Measurements from ENCODE around the gene ACTG1.

Gene ACTG1

DNA sequence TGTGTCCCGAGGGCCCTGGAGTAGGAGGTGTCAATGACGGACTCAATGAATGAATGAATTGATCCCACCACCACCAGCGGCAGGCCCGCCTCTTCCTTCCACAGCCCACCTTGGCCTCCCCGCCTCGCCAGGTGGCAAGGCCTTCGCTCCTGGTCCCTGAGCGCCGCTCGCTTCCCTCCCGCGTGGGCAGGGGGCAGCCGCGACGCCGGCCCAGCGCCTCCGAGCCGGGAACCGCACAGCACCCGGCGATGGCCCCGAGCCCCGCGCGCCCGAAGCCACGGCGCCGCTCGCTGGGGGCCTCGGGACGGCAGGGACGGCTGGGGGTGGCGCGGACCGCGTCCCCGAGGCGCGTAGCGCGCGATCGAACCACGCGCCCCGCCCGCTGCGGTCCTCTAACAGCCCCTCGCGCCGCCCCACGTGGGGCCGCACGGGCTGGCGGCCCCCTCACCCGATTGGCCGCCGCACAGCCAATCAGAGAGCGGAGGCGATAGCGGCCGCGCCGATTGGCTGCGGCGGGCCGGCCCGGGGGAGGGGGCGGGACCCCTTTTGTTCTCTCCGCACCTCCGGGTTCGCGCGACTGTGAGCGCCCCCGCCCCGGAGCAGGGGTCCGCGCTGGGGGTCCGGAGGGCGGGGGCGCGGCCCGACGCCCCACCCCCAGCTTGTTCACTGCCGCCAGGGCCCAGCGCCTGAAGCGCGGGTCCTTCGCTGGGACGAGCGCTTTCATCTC lies 31.4 kb downstream of the ACTG1 start:
- no peak for DNase-seq (ENCODE audit: low spot score)

DNA sequence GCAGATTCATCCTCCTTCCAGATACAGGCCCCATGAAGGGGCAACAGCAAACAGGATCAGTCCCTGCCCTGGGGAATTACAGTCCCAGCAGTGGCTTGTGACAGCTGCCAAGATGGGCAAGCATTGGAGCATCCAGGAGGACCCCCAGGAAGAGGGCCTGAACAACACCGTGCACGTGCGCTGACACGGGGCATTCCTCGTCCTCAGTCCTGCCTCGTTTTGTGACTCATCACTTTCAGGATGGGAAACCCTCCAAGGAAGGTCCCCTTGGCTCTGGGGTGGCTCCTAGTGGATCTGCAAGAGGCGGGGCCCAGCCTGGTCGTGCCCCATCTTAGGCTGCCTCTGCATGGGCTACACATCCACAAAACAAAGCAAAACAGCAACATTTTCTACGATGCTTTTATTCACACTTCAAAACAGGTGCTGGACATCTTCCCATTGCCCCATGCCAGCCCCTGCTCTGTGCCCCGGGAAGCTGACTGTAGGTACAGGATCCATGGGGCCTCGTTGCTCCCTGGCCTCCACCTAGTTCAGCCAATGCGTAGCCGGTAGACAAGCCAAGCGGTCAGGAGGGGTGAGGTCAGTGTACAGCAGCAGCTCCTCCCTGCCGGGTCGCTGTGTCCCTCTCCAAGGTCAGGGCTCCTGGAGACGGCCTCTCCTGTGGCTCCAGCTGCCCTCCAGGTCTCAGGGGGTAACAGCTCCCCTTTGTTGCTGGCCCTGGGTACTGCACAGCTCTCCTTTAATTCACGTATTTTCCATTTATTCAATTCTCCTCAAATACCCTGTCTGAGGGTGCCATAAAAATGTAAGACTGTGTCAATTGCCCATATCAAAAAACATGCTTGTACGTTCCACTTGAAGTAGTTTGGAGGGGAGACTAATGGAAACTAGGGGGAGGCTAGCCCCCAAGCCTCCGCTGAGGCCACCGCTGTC lies 32.2 kb downstream of the ACTG1 start:
- DNase-seq (ENCODE audit: low spot score), result no peak

DNA sequence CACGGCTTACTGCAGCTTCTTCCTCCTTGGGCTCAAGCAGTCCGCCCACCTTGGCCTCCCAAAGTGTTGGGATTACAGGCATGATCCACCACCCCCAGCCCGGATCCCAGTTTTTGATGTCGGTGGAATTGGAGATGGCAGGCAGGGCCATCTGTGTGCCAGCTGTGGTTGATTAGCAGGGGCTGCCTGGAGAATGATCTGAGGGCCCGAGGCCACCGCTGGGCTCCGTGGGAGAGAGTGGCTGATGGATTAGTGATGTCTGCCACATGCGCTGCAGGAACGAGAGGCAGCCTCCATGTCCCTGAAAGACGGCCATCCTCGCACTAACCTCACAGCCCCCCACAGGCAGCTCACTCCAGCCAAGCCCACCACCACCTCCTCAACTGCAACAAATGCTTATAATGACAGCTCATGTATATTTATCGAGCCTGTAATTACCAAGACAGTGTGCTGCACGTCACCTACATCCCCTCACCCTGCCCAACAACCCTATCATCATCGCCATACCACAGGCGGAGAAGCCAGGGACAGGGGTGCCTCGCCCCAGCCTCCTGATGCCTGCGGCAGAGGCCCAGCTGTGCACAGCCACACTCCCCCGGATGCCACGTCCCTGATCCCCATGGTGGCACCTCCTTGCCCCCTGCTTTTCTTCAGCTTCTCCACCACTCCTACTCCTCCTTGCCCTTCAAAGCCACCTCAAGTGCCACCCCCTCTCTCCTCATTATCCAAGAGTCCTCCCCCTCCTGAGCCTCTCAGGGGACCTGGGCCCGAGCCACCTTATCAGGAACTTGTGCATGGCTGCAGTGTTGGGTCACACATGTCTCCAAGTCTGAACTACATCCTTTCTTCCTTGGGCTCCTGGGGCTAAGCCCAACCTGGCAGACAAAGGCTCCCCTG lies 33.2 kb downstream of the ACTG1 start:
- DNase-seq (ENCODE audit: low spot score), result no peak

- DNase-seq (ENCODE audit: low spot score), result no peak
Observed at GRCh38 chr17:81478119-81478518, 34.5 kb downstream of the ACTG1 start.

GRCh38 chr17:81477173-81477572 lies 35.4 kb downstream of the ACTG1 start:
- no peak for DNase-seq (ENCODE audit: low spot score)

DNA sequence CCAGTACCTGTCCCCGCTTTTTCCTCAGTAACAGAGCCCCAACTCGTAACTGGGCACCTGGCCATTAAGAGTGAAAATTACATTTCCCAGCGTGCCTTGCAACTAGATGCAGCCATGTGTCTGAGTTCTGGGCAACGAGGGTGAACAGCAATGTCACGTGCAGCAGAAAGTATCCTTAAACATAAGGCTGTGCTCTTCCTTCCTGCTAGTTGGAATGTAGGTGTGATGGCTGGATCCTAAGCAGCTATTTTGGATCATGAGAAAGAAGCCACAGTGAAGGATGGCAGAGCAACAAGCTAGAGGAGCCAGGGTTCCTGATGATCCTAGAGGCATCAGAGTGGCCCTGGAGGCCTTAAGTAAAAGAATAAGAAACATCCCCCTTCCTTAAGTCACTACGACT lies 36.0 kb downstream of the ACTG1 start:
- DNase-seq (ENCODE audit: low spot score), result no peak

GRCh38 chr17:81476097-81476496 lies 36.5 kb downstream of the ACTG1 start:
- no peak for DNase-seq (ENCODE audit: low spot score)

DNA sequence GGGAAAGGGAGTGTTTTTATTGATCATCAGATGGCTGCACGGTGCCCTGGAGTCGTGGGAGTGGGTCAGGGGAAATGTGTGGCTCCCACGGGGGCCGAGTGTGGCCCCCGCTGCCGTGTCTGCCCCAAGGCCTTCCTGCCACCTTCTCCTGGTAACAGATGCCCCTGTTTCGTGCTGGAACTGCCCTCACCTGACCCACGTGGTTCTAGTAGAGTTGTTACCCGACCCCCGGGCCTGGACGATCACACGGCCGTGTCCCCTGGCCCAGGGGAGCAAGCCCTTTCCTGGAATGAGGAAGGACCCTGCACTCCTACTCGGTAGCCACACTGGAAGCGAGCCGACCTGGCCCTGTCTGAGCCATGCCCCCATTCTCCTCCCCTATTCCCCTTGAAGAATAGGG lies 37.6 kb downstream of the ACTG1 start:
- no peak for DNase-seq (ENCODE audit: low spot score)

- no peak for DNase-seq (ENCODE audit: low spot score)
Observed at GRCh38 chr17:81473019-81473418, 39.6 kb downstream of the ACTG1 start.

GRCh38 chr17:81471818-81472456 lies 40.7 kb downstream of the ACTG1 start:
- peak; percentile 70 for DNase-seq (ENCODE audit: low spot score)

- DNase-seq (ENCODE audit: low spot score), result no peak
Observed at GRCh38 chr17:81470944-81471817, 41.4 kb downstream of the ACTG1 start.

DNA sequence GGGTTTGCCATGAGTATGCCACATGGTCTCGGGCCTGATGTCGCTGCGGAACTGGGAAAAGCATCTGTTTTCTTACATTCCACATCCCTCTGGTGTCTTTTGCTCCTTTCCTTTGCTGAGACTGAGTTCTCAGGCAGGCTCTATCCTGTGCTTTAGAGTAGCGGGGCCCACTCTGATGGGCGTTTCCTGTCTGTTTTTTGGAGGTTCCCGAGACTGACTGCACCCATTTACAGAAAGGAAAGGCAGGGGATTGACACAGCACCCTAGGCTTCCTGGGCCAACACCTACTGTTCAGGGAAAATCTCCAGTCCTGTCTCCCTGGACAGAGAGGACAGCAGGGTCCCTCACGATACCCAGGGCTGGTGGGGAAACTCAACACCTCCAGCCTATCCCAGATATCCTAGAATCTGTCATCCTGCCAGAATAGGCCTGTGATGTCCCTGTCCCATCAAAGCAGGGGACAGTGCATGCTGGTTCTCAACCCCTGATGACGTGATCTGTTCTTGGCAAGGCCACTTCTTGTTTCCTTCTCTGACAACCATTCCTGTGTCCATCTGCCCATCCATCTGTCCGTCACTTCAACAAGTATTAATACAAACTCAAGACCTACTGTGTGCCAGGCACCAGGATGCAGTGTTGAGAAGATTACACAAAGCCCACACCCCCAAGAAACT lies 42.2 kb downstream of the ACTG1 start:
- no peak for DNase-seq (ENCODE audit: low spot score)

GRCh38 chr17:81469266-81469665 lies 43.3 kb downstream of the ACTG1 start:
- DNase-seq (ENCODE audit: low spot score), result no peak

GRCh38 chr17:81468770-81469121 lies 43.9 kb downstream of the ACTG1 start:
- no peak for DNase-seq (ENCODE audit: low spot score)

DNA sequence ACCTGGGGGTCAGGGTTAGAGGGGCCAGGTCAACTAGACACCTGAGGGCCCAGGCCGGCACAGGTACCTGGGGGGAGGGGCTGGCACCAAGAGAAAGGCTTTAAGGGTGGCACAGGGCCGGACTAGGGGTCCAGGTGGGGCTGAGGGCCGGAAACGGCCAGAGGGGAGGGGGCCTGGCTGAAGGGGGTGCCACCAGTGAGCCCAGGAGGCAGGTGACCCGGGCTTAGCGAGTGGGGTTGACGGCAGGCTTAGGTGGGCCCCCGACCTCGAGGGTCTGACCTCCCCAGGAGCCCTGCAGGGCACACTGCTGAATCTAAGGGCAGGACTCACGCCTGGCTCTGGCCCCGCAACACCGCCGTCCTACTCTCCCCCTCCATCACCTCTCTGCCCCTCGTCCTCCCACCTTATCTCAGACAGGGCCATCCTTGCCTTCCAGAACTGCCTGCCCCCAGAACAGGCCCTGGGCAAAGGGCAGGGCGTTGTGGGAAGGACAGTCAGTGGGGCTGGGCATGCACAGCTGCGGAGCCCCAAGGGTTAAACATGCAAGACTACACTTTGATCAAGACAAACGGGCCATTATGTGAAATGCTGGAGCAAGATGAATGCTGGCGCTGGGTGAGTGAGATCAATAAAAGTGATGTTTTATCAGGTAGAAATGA lies 44.4 kb downstream of the ACTG1 start:
- no peak for DNase-seq (ENCODE audit: low spot score)

DNA sequence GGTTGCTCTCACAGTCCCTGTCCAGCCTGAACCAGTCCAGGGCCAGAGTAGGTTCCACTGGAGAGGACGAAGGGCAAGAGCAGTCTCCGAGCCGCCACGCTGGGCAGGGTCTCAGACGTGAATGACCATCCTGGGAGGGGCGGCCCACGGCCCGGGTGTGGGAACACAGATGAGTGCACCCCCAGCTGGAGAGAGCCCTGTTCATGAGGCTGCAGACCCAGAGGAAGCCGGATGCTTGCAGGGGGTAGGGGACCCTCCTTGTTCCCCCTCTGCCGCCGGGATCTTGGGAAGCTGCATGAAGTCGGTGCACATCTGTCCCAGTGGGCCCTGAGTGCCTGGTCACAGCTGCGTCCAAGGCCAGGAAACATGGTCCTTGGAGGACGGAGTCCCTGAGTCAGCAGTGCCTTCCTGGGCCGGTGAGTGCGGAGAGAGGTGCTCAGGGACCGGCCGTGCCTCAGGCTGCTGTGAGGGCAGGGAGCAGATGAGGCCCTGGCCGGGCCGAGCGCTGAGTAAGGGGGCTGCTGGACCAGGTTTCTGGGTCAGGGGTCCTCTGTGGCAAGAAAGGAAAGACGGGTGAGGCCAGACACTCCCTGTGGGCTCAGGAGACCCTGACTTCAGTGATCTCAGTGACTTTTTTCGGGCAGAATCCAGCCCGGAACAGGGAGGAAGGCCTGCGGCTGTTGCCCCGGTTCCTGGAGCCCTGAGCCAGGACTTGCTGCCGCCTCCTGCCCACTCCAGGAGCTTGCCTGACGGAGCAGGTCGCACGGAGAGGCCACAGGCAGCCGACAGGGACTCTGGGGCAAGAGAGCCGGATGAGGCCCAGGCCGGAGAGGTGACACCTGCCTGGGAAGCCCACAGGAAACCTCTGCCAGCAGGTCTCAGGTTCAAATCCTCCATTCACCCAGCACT lies 45.8 kb downstream of the ACTG1 start:
- no peak for DNase-seq (ENCODE audit: low spot score)

GRCh38 chr17:81465910-81466309 lies 46.7 kb downstream of the ACTG1 start:
- DNase-seq (ENCODE audit: low spot score), result no peak

DNA sequence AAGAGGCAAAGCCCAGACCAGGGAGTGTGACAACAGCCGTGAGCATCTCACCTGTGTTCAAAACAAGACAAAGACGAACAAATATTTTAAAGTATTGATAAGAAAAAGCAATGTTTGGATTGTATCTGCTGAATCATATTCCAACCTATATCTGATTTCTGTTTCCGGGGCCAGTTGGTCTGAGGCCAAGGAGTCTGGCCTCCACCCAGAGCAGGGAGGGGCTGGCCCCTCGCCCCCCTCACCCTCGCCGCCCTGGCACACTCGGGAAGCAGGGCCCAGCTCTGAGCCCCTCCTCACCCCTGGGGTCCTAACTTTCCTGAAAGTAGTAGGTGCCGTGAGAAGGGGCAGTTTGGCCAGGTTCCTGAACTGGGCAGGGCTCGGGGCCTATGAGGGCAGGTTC lies 48.0 kb downstream of the ACTG1 start:
- DNase-seq (ENCODE audit: low spot score), result no peak

DNA sequence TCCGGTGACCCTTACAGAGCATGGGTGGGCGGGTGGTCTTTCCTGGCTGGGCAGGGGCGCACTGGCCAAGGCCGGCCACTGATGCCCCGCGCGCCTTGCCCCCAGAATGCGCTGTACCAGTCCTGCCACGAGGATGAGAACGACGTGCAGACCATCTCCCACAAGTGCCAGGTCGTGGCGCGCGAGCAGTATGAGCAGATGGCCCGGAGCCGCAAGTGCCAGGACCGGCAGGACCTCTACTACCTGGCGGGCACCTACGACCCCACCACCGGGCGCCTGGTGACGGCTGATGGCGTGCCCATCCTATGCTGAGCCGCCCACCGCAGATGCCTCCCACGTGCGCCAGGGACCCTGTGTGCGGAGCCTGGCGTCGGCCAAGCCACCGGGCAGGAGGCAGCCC lies 49.1 kb downstream of the ACTG1 start:
- DNase-seq (ENCODE audit: low spot score), result no peak

All from D341Med (cell line).